Measurements from ENCODE around the gene SH2D3A.

The SH2D3A gene

GRCh38 chr19:6736917-6737283 is 30.3 kb downstream of the SH2D3A start:
- DNase-seq = no peak

- peak; percentile 25 to 55 for DNase-seq
Measured at GRCh38 chr19:6736169-6736916, 30.9 kb downstream of the SH2D3A start.

GRCh38 chr19:6735181-6735911 is 31.9 kb downstream of the SH2D3A start:
- no peak for DNase-seq

GRCh38 chr19:6734096-6734696 is 33.0 kb downstream of the SH2D3A start:
- DNase-seq = no peak

- no peak for DNase-seq
Measured at GRCh38 chr19:6733338-6734095, 33.7 kb downstream of the SH2D3A start.

GRCh38 chr19:6732803-6733337 is 34.4 kb downstream of the SH2D3A start:
- DNase-seq = no peak

GRCh38 chr19:6731822-6732221 is 35.4 kb downstream of the SH2D3A start:
- DNase-seq = no peak

- DNase-seq = no peak
Measured at GRCh38 chr19:6730941-6731670, 36.1 kb downstream of the SH2D3A start.

GRCh38 chr19:6730153-6730804 is 37.0 kb downstream of the SH2D3A start:
- DNase-seq = no peak

- no peak for DNase-seq
Measured at GRCh38 chr19:6729573-6730152, 37.6 kb downstream of the SH2D3A start.

GRCh38 chr19:6728346-6728745 is 38.9 kb downstream of the SH2D3A start:
- no peak for DNase-seq

- DNase-seq = no peak
Measured at GRCh38 chr19:6725513-6726231, 41.6 kb downstream of the SH2D3A start.

GRCh38 chr19:6724631-6725492 is 42.4 kb downstream of the SH2D3A start:
- no peak for DNase-seq

- DNase-seq = no peak
Measured at GRCh38 chr19:6723738-6724137, 43.5 kb downstream of the SH2D3A start.

GRCh38 chr19:6723108-6723618 is 44.1 kb downstream of the SH2D3A start:
- no peak for DNase-seq

- DNase-seq = no peak
Measured at GRCh38 chr19:6721773-6722172, 45.5 kb downstream of the SH2D3A start.

GRCh38 chr19:6721138-6721474 is 46.1 kb downstream of the SH2D3A start:
- DNase-seq = no peak

GRCh38 chr19:6720369-6721137 is 46.7 kb downstream of the SH2D3A start, which contains the start of gene C3:
Gene C3, minus strand, starts transcription at chr19:6720650. Its CDS starts 61 bp downstream, at chr19:6720589.
- no peak for DNase-seq

GRCh38 chr19:6719992-6720368 is 47.3 kb downstream of the SH2D3A start:
- DNase-seq = no peak

All from NCI-H1930 (cell line).